ENCODE data around the gene CEP120.

- TF ChIP-seq, protein P1, sequence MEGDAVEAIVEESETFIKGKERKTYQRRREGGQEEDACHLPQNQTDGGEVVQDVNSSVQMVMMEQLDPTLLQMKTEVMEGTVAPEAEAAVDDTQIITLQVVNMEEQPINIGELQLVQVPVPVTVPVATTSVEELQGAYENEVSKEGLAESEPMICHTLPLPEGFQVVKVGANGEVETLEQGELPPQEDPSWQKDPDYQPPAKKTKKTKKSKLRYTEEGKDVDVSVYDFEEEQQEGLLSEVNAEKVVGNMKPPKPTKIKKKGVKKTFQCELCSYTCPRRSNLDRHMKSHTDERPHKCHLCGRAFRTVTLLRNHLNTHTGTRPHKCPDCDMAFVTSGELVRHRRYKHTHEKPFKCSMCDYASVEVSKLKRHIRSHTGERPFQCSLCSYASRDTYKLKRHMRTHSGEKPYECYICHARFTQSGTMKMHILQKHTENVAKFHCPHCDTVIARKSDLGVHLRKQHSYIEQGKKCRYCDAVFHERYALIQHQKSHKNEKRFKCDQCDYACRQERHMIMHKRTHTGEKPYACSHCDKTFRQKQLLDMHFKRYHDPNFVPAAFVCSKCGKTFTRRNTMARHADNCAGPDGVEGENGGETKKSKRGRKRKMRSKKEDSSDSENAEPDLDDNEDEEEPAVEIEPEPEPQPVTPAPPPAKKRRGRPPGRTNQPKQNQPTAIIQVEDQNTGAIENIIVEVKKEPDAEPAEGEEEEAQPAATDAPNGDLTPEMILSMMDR (IDR thresholded peaks at IDR 0.05) = no peak
- TF ChIP-seq POLR2A (IDR thresholded peaks at IDR 0.05; ENCODE audit: low read depth) (no peak), EP300 (IDR thresholded peaks at IDR 0.05) (no peak)
Observed at GRCh38 chr5:123414974-123415373, 8.2 kb downstream of the CEP120 start.

Data from esophagus muscularis mucosa (tissue), 4 donors.